Measurements from ENCODE around the gene CDC42BPA.
"Not testable (repeated sequence)": the region's sequence is repeated elsewhere in the genome, so short reads cannot be mapped to it uniquely, and the experiment has no call there.

CDC42BPA gene

GRCh38 chr1:227308367-227309336 lies 9.6 kb downstream of the CDC42BPA start:
- peak; percentile 28 for DNase-seq

- DNase-seq = no peak
These were observed 11.6 kb downstream of the CDC42BPA start for GRCh38 chr1:227306689-227307088.

GRCh38 chr1:227305894-227306626 lies 12.2 kb downstream of the CDC42BPA start:
- DNase-seq = no peak

- no peak for DNase-seq
These were observed 13.6 kb downstream of the CDC42BPA start for GRCh38 chr1:227304665-227305064.

GRCh38 chr1:227303662-227304061 lies 14.6 kb downstream of the CDC42BPA start:
- DNase-seq = no peak

GRCh38 chr1:227300682-227301081 lies 17.6 kb downstream of the CDC42BPA start:
- DNase-seq = no peak

GRCh38 chr1:227299688-227300087 lies 18.6 kb downstream of the CDC42BPA start:
- DNase-seq = no peak

- DNase-seq = no peak
These were observed 19.1 kb downstream of the CDC42BPA start for GRCh38 chr1:227299241-227299627.

- peak; percentile 55 for DNase-seq
These were observed 19.6 kb downstream of the CDC42BPA start for GRCh38 chr1:227298512-227299240.

GRCh38 chr1:227297073-227297793 lies 21.1 kb downstream of the CDC42BPA start:
- no peak for DNase-seq

GRCh38 chr1:227295609-227296008 lies 22.7 kb downstream of the CDC42BPA start:
- no peak for DNase-seq

- no peak for DNase-seq
These were observed 32.5 kb downstream of the CDC42BPA start for GRCh38 chr1:227285745-227286144.

GRCh38 chr1:227281371-227281770 lies 36.9 kb downstream of the CDC42BPA start:
- DNase-seq = no peak

- DNase-seq = no peak
These were observed 37.5 kb downstream of the CDC42BPA start for GRCh38 chr1:227280836-227281235.

- DNase-seq = not testable (repeated sequence)
These were observed 42.1 kb downstream of the CDC42BPA start for GRCh38 chr1:227276156-227276693.

GRCh38 chr1:227273557-227273956 lies 44.7 kb downstream of the CDC42BPA start:
- peak; percentile 45 for DNase-seq

- no peak for DNase-seq
These were observed 45.9 kb downstream of the CDC42BPA start for GRCh38 chr1:227272428-227272827.

- no peak for DNase-seq
These were observed 47.7 kb downstream of the CDC42BPA start for GRCh38 chr1:227270554-227270953.

- no peak for DNase-seq
These were observed 49.3 kb downstream of the CDC42BPA start for GRCh38 chr1:227268943-227269342.

GRCh38 chr1:227265891-227266290 lies 52.4 kb downstream of the CDC42BPA start:
- DNase-seq = no peak

- no peak for DNase-seq
These were observed 54.4 kb downstream of the CDC42BPA start for GRCh38 chr1:227263869-227264268.

- DNase-seq = no peak
These were observed 56.8 kb downstream of the CDC42BPA start for GRCh38 chr1:227261501-227261900.

Measured in hematopoietic multipotent progenitor cell treated with erythropoietin and hydrocortisone succinate and interleukin-3 and kit ligand, for 8 days (in vitro differentiated cells).